ENCODE data around the gene ACP3.

Gene ACP3

GRCh38 chr3:132321304-132321703 is 4.1 kb downstream of the ACP3 start:
- H4K20me1 ChIP-seq, result peaks cover 0 to 71% (median 0%) of the 10 kb centered on the region in 11 experiments; a peak in 5 of 22 replicates
- H3K27me3 ChIP-seq, result no peaks in the 10 kb centered on the region
- H3K36me3 ChIP-seq, result peaks cover 0 to 63% (median 0%) of the 10 kb centered on the region in 11 experiments; a peak in 6 of 22 replicates
- H3K9me3 ChIP-seq (replicated peaks in 1 of 11), result peaks cover 0 to 5% (median 0%) of the 10 kb centered on the region in 11 experiments; a peak in 2 of 22 replicates
- no peak for TF ChIP-seq Cebpa-rat (IDR thresholded peaks at IDR 0.05)
- peaks cover 10 to 84% (median 19%) of the 10 kb centered on the region in 10 experiments for H3K4me1 ChIP-seq
- no peak overlapping the region for H3K4me3 ChIP-seq
- H3K27ac ChIP-seq, result no peak overlapping the region
- no peak overlapping the region for H3K9ac ChIP-seq
- H3K4me2 ChIP-seq, result peak overlapping the region in 3 of 11 experiments; percentile 70 to 96 (median 91); a peak in 5 of 22 replicates

DNA sequence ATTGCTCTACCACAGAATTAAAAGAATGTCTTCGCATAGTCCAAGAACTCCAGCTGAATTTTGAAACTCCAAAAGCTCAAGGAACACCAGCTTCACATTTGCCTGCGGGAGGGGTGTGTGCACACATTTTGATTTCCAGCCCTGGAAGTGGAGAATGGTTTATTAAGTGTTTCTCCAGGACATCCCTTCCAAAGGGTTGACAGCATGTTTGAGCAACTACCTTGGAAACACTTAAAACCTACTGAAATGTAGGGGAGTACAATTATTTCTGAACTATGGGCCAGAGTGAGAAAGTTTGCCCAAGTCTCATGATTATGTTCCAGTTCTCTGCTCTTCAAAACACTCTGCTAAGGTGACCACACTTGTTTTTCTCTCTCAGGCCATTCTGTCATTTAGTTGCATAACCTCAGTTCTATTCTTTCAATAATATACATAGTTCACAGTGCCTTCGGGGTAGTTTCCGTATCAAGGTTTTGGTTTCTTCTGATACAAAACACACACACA is 7.9 kb downstream of the ACP3 start:
- Histone ChIP-seq H3K9me3 (replicated peaks in 1 of 11) (no peaks in the 10 kb centered on the region), H3K4me2 (peak overlapping the region in 3 of 11 experiments; percentile 8 to 45 (median 27); a peak in 4 of 22 replicates), H4K20me1 (peaks cover 0 to 100% (median 0%) of the 10 kb centered on the region in 11 experiments; a peak in 5 of 22 replicates), H3K27me3 (no peaks in the 10 kb centered on the region), H3K27ac (no peak overlapping the region), H3K9ac (peak overlapping the region in 1 of 11 experiments; percentile 34; a peak in 1 of 22 replicates), H3K4me3 (no peak overlapping the region), H3K36me3 (peaks cover 0 to 100% (median 0%) of the 10 kb centered on the region in 11 experiments; a peak in 6 of 22 replicates), H3K4me1 (peaks cover 0 to 60% (median 0%) of the 10 kb centered on the region in 10 experiments; a peak in 8 of 20 replicates)
- TF ChIP-seq Cebpa-rat (IDR thresholded peaks at IDR 0.05), result no peak

- peak overlapping the region in 3 of 11 experiments; percentile 8 to 45 (median 27); a peak in 5 of 22 replicates for H3K4me2 ChIP-seq
- peaks cover 0 to 55% (median 0%) of the 10 kb centered on the region in 10 experiments; a peak in 8 of 20 replicates for H3K4me1 ChIP-seq
- H3K9me3 ChIP-seq (replicated peaks in 1 of 11), result no peaks in the 10 kb centered on the region
- no peaks in the 10 kb centered on the region for H3K27me3 ChIP-seq
- peaks cover 0 to 100% (median 0%) of the 10 kb centered on the region in 11 experiments; a peak in 7 of 22 replicates for H3K36me3 ChIP-seq
- H3K27ac ChIP-seq, result no peak overlapping the region
- TF ChIP-seq Cebpa-rat (IDR thresholded peaks at IDR 0.05), result no peak
- H4K20me1 ChIP-seq, result peaks cover 0 to 100% (median 0%) of the 10 kb centered on the region in 11 experiments; a peak in 5 of 22 replicates
- peak overlapping the region in 1 of 11 experiments; percentile 34; a peak in 1 of 22 replicates for H3K9ac ChIP-seq
- no peak overlapping the region for H3K4me3 ChIP-seq
Measured at GRCh38 chr3:132325634-132326033, 8.4 kb downstream of the ACP3 start.

DNA sequence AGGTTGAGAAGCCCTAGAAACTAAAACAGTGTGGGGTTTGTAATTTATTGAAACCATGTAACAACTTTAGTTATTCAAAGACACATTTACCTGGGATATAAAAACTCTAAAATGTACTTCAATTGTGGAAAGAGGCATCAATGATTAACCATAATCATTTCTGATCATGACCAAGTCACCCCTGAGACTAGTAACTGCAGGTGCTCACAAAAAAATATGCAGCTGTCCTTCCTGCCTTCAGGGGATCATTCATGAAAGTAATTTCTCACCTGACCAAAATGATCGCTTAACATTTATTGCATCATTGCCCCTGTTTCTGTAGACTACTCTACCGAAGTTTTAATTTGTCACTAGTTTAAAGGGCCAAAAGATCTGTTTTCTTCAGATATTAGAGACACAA is 9.0 kb downstream of the ACP3 start:
- H3K4me3 ChIP-seq, result no peak overlapping the region
- peaks cover 0 to 100% (median 0%) of the 10 kb centered on the region in 11 experiments; a peak in 7 of 22 replicates for H3K36me3 ChIP-seq
- peak overlapping the region in 1 of 11 experiments; percentile 27; a peak in 1 of 22 replicates for H3K4me2 ChIP-seq
- H3K27ac ChIP-seq, result no peak overlapping the region
- TF ChIP-seq Cebpa-rat (IDR thresholded peaks at IDR 0.05), result no peak
- H4K20me1 ChIP-seq, result peaks cover 0 to 100% (median 0%) of the 10 kb centered on the region in 11 experiments; a peak in 5 of 22 replicates
- H3K9ac ChIP-seq, result no peak overlapping the region
- no peaks in the 10 kb centered on the region for H3K9me3 ChIP-seq (replicated peaks in 1 of 11)
- peaks cover 0 to 49% (median 0%) of the 10 kb centered on the region in 10 experiments; a peak in 8 of 20 replicates for H3K4me1 ChIP-seq
- no peaks in the 10 kb centered on the region for H3K27me3 ChIP-seq

GRCh38 chr3:132332082-132332481 is 14.9 kb downstream of the ACP3 start:
- Histone ChIP-seq H4K20me1 (peaks cover 0 to 77% (median 0%) of the 10 kb centered on the region in 11 experiments; a peak in 3 of 22 replicates), H3K36me3 (peaks cover 0 to 100% (median 0%) of the 10 kb centered on the region in 11 experiments; a peak in 7 of 22 replicates), H3K4me3 (no peak overlapping the region), H3K9me3 (replicated peaks in 1 of 11) (no peaks in the 10 kb centered on the region), H3K4me1 (no peaks in the 10 kb centered on the region), H3K4me2 (no peak overlapping the region), H3K9ac (no peak overlapping the region), H3K27me3 (no peaks in the 10 kb centered on the region), H3K27ac (no peak overlapping the region)
- no peak for TF ChIP-seq Cebpa-rat (IDR thresholded peaks at IDR 0.05)

- Histone ChIP-seq H3K9me3 (replicated peaks in 1 of 11) (no peaks in the 10 kb centered on the region), H3K4me3 (no peak overlapping the region), H3K4me1 (no peaks in the 10 kb centered on the region), H3K36me3 (peaks cover 0 to 100% (median 0%) of the 10 kb centered on the region in 11 experiments; a peak in 7 of 22 replicates), H3K27ac (no peak overlapping the region), H3K27me3 (no peaks in the 10 kb centered on the region), H4K20me1 (peaks cover 0 to 76% (median 0%) of the 10 kb centered on the region in 11 experiments; a peak in 3 of 22 replicates), H3K4me2 (no peak overlapping the region), H3K9ac (no peak overlapping the region)
- no peak for TF ChIP-seq Cebpa-rat (IDR thresholded peaks at IDR 0.05)
Measured at GRCh38 chr3:132332508-132332907, 15.3 kb downstream of the ACP3 start.

DNA sequence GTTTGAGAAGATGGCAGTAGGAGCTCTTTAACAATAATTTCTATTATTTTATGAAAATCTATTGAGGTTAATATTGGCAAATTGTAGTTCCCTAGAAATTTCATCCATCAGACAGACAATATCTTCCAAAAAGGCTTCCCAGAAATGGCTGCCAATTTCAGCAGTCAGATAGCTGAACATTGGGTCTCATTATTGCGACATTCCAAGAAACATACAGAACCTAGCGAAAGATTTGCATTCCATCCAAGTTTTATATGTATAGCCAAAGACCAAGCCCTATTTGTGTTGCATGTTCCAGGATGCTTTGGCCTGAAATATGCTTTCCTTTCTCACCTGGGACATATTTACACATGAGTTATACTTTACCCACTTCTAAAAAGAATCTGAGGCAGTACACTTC is 24.5 kb downstream of the ACP3 start:
- Histone ChIP-seq H4K20me1 (peaks cover 0 to 53% (median 0%) of the 10 kb centered on the region in 11 experiments; a peak in 2 of 22 replicates), H3K27me3 (no peaks in the 10 kb centered on the region), H3K9ac (no peak overlapping the region), H3K9me3 (replicated peaks in 1 of 11) (no peaks in the 10 kb centered on the region), H3K4me2 (peak overlapping the region in 3 of 11 experiments; percentile 56 to 76 (median 74); a peak in 5 of 22 replicates), H3K4me3 (no peak overlapping the region), H3K27ac (no peak overlapping the region), H3K36me3 (peaks cover 0 to 83% (median 0%) of the 10 kb centered on the region in 11 experiments; a peak in 6 of 22 replicates), H3K4me1 (peaks cover 0 to 52% (median 4%) of the 10 kb centered on the region in 10 experiments; a peak in 10 of 20 replicates)
- TF ChIP-seq Cebpa-rat (IDR thresholded peaks at IDR 0.05), result peak in 6 of 11 experiments; percentile 23 to 68 (median 50); a peak in 5 of 22 replicates

DNA sequence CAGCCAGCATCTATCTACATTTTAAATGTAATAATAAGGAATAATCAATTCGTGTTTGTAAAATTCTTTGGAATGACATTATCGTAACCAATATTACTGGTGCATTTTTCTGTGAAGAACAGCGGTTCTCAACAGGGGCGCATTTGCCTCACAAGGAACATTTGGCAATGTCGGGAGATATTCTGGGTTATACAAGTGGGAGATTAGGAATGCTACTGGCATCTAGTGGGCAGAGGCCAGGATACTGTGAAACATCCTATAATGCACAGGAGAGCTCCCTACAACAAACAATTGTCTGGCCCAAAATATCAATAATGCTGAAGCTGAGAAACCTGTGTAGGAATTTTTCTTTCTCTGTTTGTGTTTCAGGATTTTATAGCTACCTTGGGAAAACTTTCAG is 25.0 kb downstream of the ACP3 start:
- H3K36me3 ChIP-seq, result peaks cover 0 to 83% (median 0%) of the 10 kb centered on the region in 11 experiments; a peak in 6 of 22 replicates
- peak overlapping the region in 4 of 11 experiments; percentile 56 to 76 (median 70); a peak in 7 of 22 replicates for H3K4me2 ChIP-seq
- peaks cover 0 to 52% (median 6%) of the 10 kb centered on the region in 10 experiments; a peak in 10 of 20 replicates for H3K4me1 ChIP-seq
- H4K20me1 ChIP-seq, result peaks cover 0 to 58% (median 0%) of the 10 kb centered on the region in 11 experiments; a peak in 2 of 22 replicates
- 0 out of 22 replicates have a peak overlapping the region, but pooled peaks of 1 of the 11 experiments have one; percentile 6 for H3K9ac ChIP-seq
- TF ChIP-seq Cebpa-rat (IDR thresholded peaks at IDR 0.05), result no peak
- no peak overlapping the region for H3K27ac ChIP-seq
- H3K9me3 ChIP-seq (replicated peaks in 1 of 11), result no peaks in the 10 kb centered on the region
- H3K27me3 ChIP-seq, result no peaks in the 10 kb centered on the region
- H3K4me3 ChIP-seq, result no peak overlapping the region

DNA sequence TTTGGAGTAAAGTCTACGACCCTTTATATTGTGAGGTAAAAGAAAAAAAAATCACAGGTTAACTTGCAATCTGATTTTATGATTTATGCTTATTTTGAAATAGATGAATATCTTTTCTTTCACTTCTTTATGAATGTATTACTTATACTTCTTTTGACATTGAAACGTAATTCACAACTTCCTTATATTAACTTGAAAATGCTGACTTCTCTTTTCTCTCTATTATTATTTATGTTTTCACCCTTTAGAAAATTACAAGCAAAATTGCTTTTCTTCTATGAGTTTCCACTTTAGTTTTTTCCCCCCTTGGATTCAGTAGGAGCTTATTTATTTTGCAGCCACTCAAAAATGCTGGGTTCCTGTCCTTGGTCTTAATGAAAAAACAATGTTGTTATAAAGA is 25.4 kb downstream of the ACP3 start:
- Histone ChIP-seq H3K4me2 (peak overlapping the region in 6 of 11 experiments; percentile 17 to 76 (median 62); a peak in 8 of 22 replicates), H3K27ac (peak overlapping the region in 2 of 11 experiments; percentile 36 to 49; a peak in 3 of 22 replicates)

More for the DNA sequence above, 25.4 kb downstream of the ACP3 start:
- Histone ChIP-seq H3K9me3 (replicated peaks in 1 of 11) (no peaks in the 10 kb centered on the region), H4K20me1 (peaks cover 0 to 59% (median 0%) of the 10 kb centered on the region in 11 experiments; a peak in 2 of 22 replicates), H3K4me3 (no peak overlapping the region; a peak in 1 of 20 replicates), H3K27me3 (no peaks in the 10 kb centered on the region), H3K36me3 (peaks cover 0 to 83% (median 0%) of the 10 kb centered on the region in 11 experiments; a peak in 6 of 22 replicates), H3K4me1 (peaks cover 0 to 52% (median 6%) of the 10 kb centered on the region in 10 experiments; a peak in 10 of 20 replicates), H3K9ac (peak overlapping the region in 3 of 11 experiments; percentile 6 to 49 (median 18); a peak in 3 of 22 replicates)
- TF ChIP-seq Cebpa-rat (IDR thresholded peaks at IDR 0.05), result no peak
